ENCODE results near the gene OR6S1.
"Not testable (repeated sequence)": the region's sequence is repeated elsewhere in the genome, so short reads cannot be mapped to it uniquely, and the experiment has no call there.

Gene OR6S1

DNA sequence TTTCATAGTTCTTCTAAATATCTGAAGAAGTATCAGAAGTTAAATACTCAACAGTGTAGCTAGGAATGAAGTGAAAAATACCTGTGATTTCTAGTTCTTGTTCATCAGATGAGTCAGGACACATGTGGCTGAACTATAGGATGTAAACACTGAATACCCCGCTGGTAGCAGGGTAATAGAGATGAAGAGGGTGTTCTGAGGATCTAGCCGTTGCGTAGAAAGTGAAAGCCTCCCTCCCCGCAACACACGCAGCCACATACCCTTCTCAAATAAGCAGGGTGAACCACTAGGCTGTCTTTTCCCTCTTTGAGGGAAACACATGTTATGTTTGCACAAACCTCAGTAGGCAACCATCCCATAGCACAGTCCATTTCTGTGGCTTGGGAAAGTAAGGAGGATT, 33.9 kb downstream of the OR6S1 start:
- H3K4me3 ChIP-seq (ENCODE audit: low read length) = no peak overlapping the region
- TF ChIP-seq, protein P1, sequence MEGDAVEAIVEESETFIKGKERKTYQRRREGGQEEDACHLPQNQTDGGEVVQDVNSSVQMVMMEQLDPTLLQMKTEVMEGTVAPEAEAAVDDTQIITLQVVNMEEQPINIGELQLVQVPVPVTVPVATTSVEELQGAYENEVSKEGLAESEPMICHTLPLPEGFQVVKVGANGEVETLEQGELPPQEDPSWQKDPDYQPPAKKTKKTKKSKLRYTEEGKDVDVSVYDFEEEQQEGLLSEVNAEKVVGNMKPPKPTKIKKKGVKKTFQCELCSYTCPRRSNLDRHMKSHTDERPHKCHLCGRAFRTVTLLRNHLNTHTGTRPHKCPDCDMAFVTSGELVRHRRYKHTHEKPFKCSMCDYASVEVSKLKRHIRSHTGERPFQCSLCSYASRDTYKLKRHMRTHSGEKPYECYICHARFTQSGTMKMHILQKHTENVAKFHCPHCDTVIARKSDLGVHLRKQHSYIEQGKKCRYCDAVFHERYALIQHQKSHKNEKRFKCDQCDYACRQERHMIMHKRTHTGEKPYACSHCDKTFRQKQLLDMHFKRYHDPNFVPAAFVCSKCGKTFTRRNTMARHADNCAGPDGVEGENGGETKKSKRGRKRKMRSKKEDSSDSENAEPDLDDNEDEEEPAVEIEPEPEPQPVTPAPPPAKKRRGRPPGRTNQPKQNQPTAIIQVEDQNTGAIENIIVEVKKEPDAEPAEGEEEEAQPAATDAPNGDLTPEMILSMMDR (conservative IDR thresholded peaks at IDR 0.05; ENCODE audit: low read depth, low read length) = no peak
- no peak for DNase-seq (ENCODE audit: low read depth)

DNA sequence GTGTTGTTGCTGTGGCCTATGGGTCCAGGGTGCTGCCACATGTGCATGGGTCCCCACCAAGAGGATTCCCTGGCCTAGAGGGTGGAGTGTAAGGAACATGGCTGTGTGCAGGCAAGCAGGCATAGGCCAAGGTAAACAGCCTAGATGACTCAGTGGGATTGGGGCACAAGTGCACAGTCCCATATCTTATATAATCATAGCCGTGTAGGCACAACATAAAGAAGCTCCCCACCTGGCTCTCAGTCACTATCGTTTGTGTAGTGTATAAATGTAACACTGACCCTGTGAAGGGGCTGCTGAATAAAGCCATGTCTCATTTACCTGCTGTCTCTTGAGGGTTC, 34.6 kb downstream of the OR6S1 start:
- TF ChIP-seq, protein P1 (conservative IDR thresholded peaks at IDR 0.05; ENCODE audit: low read depth, low read length) = no peak
- H3K4me3 ChIP-seq (ENCODE audit: low read length) = no peak overlapping the region
- no peak for DNase-seq (ENCODE audit: low read depth)

DNA sequence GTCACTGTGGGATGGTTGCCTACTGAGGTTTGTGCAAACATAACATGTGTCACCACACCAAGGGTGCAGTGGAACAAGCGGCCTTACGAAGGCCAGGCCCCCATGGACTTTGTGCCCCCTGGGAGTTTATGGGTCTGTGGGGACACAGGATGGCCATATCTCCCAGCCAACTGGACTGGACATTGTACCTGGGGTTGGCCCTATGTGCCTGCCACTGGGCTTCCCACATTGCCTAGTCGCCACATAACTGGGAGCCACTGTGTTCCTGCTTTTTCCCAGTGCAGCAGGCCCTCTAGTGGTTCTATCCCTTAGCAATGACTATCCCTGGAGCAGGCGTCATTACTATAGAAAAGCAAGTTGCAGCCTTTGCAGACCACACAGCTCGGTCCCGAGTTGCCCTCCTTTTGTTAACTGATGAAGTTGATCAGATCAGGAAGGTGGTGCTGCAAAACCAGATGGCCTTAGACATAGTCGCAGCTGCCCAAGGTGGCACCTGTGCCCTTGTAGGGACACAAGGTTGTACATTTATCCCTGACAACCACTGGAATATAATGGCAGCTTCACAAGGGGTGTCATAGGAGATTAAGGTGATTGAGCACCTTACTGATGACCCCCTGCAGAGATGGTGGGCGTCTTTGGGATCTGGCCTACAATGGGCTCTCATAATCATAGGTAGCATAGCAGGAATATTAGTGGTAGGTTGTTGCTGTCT, 35.1 kb downstream of the OR6S1 start:
- no peak for DNase-seq (ENCODE audit: low read depth)
- H3K4me3 ChIP-seq (ENCODE audit: low read length) = no peak overlapping the region
- TF ChIP-seq, protein P1 (conservative IDR thresholded peaks at IDR 0.05; ENCODE audit: low read depth, low read length) = peak; percentile 62

DNA sequence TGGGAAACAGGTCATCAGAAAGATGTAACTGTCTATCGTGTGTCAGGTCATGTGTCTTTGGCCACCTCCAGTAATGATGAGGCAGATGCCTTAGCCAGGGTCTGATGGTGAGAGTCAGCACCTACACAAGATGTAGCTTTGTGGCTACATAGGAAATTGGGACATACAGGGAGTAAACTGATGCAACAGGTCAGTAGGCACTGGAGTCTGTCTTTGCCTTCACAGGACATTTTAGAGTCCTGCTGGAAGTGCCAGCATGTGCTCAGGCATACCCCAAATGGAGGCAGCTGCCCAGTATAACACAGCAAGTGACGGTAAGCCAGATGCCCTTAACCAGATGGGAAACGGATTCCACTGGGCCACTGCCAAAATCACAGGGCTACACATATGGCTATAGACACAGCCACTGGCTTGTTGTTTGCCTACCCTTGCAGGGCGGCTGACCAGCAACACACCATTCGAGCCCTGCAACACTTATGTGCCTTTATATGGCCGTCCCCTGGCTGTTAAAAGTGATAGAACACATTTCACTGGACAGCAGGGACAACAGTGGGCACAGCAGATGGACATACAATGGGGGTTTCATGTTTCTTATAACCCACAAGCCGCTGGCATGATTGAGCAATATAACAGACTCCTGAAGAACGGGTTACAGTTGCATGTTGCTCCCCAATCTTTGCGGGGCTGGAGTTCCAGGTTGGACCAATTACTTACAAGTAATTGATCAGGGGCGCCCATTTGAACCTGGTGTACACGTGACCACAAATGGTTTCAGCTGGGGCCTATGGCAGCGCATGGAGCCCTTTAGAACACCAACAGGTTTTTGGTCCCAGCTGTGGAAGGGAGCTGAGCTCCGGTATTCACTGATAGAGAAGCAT, 37.4 kb downstream of the OR6S1 start:
- no peak for DNase-seq (ENCODE audit: low read depth)
- TF ChIP-seq, protein P1 (conservative IDR thresholded peaks at IDR 0.05; ENCODE audit: low read depth, low read length) = no peak
- H3K4me3 ChIP-seq (ENCODE audit: low read length) = no peak overlapping the region

DNA sequence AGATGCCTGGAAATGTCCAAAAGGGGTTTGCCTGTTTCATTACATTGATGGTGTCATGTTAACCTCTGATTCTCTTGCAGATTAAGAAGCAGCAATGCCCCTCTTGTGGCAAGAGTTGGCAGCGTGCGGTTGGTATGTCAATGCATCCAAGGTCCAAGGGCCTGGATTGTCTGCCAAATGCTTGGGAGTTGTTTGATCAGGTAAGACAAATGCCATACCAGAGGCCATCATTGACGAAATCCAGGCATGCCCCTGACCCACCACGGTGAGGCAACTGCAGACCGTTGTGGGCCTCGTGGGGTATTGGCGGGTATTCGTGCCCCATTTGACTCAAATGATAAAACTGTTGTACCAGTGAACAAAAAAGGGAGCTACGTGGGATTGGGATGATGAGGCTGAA, 38.9 kb downstream of the OR6S1 start:
- H3K4me3 ChIP-seq (ENCODE audit: low read length) = no peak overlapping the region
- DNase-seq (ENCODE audit: low read depth) = no peak
- TF ChIP-seq, protein P1 (conservative IDR thresholded peaks at IDR 0.05; ENCODE audit: low read depth, low read length) = no peak

DNA sequence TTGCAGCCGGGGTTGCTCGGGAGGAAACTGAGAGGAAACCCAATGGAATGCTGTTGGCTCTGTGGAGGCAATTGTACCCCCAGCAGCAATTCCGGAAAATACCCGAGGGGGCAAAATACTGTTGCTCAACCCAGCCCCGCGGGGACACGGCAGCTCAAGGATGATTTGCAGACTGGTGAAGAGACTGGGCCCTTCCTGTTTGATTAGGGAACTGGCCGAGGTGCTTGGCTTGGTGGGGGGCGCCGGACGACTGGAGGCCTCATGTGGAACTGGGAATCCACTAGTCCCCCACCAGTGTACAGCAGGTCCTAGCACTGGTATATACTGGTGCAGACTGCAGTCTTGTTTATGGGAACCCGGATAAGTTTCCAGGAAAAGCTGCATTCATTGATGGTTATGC, 40.0 kb downstream of the OR6S1 start:
- no peak for DNase-seq (ENCODE audit: low read depth)
- TF ChIP-seq, protein P1 (conservative IDR thresholded peaks at IDR 0.05; ENCODE audit: low read depth, low read length) = no peak
- no peak overlapping the region for H3K4me3 ChIP-seq (ENCODE audit: low read length)

DNA sequence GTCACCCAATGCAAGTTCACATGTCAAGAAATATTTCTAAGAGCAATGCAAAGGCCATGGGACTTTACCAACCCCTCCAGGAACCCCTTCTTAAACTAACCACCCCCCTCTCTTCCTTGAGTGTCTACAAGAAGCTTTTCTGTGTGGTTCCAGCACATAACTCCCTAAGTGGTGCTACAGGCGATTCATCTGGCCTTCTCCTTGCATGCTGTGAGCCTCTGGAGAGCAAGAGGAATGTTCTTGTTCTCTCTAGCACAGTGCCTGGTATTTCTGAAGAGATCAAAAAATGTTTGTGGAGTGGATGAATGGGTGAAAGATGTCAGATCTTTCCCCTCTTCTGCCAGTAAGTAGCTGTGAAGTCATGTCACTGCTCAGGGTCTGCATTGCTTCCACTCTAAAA, 44.4 kb downstream of the OR6S1 start:
- H3K4me3 ChIP-seq (ENCODE audit: low read length) = no peak overlapping the region
- TF ChIP-seq, protein P1 (conservative IDR thresholded peaks at IDR 0.05; ENCODE audit: low read depth, low read length) = no peak
- DNase-seq (ENCODE audit: low read depth) = no peak

DNA sequence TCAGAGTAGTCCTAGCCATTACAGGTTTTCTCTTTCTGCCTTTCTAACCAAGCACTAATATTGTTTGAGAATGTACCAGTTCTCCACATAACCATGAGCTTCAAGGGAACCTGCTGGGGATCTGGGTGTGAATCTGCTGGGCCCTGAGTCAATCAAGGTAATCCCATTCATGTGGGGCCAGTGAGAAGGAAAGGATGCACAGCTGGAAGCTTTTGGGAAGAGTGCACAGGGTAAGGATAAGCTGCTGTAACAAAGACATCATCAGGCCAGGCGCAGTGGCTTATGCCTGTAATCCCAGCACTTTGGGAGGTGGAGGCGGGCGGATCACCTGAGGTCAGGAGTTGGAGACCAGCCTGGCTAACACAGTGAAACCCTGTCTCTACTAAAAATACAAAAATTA, 45.8 kb downstream of the OR6S1 start:
- H3K4me3 ChIP-seq (ENCODE audit: low read length); DNase-seq (ENCODE audit: low read depth): not testable (repeated sequence)

All from retinal pigment epithelial cell (primary cell).